SK-N-MC (cell line): ENCODE data around the gene DENND1C.
A peak's percentile ranks its signal among the peaks of the same experiment; 100 is the strongest.

ENCODE experiments used
- DNase-seq: peaks from one replicate; pipeline ENCODE4 v3.0.0-alpha.2; 2011; ENCODE audit warnings: low read depth, low spot score
- H3K27ac ChIP-seq: fragments of 200-600 bp; sonication (generic); 2 replicates; pipeline ENCODE4 v1.5.1; 2016; ENCODE audit warnings: mixed run types
- H3K36me3 ChIP-seq: fragments of 200-600 bp; sonication (generic); 2 replicates; pipeline ENCODE4 v1.6.1; 2017; ENCODE audit warnings: antibody characterized with exemption, low read length, mixed read lengths; ENCODE audit not compliant: insufficient read depth
- H3K4me3 ChIP-seq: fragments of 200-600 bp; sonication (generic); 2 replicates; pipeline ENCODE4 v1.5.1; 2016
- H3K9ac ChIP-seq: fragments of 200-600 bp; sonication (generic); 2 replicates; pipeline ENCODE4 v1.8.0; 2017; ENCODE audit warnings: mixed run types, mixed read lengths; ENCODE audit not compliant: insufficient read length
- H3K9me3 ChIP-seq: fragments of 200-600 bp; sonication (generic); 2 replicates; pipeline ENCODE4 v1.6.1; 2017; ENCODE audit warnings: low read depth, mild to moderate bottlenecking, antibody characterized with exemption, low read length, moderate library complexity, mixed read lengths
- EZH2 ChIP-seq: fragments of 200-600 bp; sonication (generic); IDR thresholded peaks from one replicate; pipeline ENCODE4 v1.6.1; 2017; ENCODE audit warnings: antibody characterized with exemption
- FOXP2 ChIP-seq: optimal IDR thresholded peaks from 2 replicates; pipeline ENCODE3; 2011; ENCODE audit warnings: mild to moderate bottlenecking, moderate library complexity; ENCODE audit not compliant: insufficient read depth; ENCODE audit errors: extremely low read length, control extremely low read depth
- POLR2AphosphoS5 ChIP-seq: IDR thresholded peaks from 2 replicates; pipeline ENCODE4 v1.6.1; 2012; ENCODE audit warnings: mild to moderate bottlenecking, low read depth, low read length, borderline replicate concordance

Gene DENND1C

GRCh38 chr19:6521718-6522646, 40.4 kb upstream of the DENND1C start:
- H3K9ac ChIP-seq, result no peak overlapping the region
- H3K4me3 ChIP-seq, result no peak overlapping the region
- no peaks in the 10 kb centered on the region for H3K9me3 ChIP-seq
- H3K27ac ChIP-seq, result no peak overlapping the region
- no peaks in the 10 kb centered on the region for H3K36me3 ChIP-seq
- no peak for TF ChIP-seq POLR2AphosphoS5
- no peak for TF ChIP-seq EZH2
- TF ChIP-seq FOXP2, result no peak
- no peak for DNase-seq

- TF ChIP-seq FOXP2, result no peak
- TF ChIP-seq POLR2AphosphoS5, result no peak
- TF ChIP-seq EZH2, result no peak
- no peak for DNase-seq
- Histone ChIP-seq H3K9ac (no peak overlapping the region), H3K36me3 (no peaks in the 10 kb centered on the region), H3K9me3 (no peaks in the 10 kb centered on the region), H3K4me3 (no peak overlapping the region), H3K27ac (no peak overlapping the region)
Observed at GRCh38 chr19:6519289-6519688, 37.7 kb upstream of the DENND1C start.

GRCh38 chr19:6518145-6518911, 36.7 kb upstream of the DENND1C start:
- no peak for TF ChIP-seq FOXP2
- no peak for TF ChIP-seq POLR2AphosphoS5
- TF ChIP-seq EZH2, result no peak
- no peaks in the 10 kb centered on the region for H3K36me3 ChIP-seq
- no peak for DNase-seq
- no peak overlapping the region for H3K27ac ChIP-seq
- no peak overlapping the region for H3K9ac ChIP-seq
- H3K9me3 ChIP-seq, result no peaks in the 10 kb centered on the region
- H3K4me3 ChIP-seq, result no peak overlapping the region

GRCh38 chr19:6516659-6517291, 35.2 kb upstream of the DENND1C start:
- TF ChIP-seq POLR2AphosphoS5 (no peak; the same call in 1 of the 2 replicates), FOXP2 (no peak), EZH2 (no peak)
- H3K9me3 ChIP-seq, result no peaks in the 10 kb centered on the region
- no peak overlapping the region; the same call in 1 of the 2 replicates for H3K27ac ChIP-seq
- peak overlapping the region; percentile 93 for H3K4me3 ChIP-seq
- peak overlapping the region; percentile 69 for H3K9ac ChIP-seq
- H3K36me3 ChIP-seq, result no peaks in the 10 kb centered on the region
- peak; percentile 37 for DNase-seq

GRCh38 chr19:6516018-6516658, 34.6 kb upstream of the DENND1C start:
- Histone ChIP-seq H3K9ac (peak overlapping the region; percentile 69), H3K36me3 (no peaks in the 10 kb centered on the region), H3K27ac (no peak overlapping the region; the same call in 1 of the 2 replicates), H3K9me3 (no peaks in the 10 kb centered on the region), H3K4me3 (peak overlapping the region; percentile 93)
- TF ChIP-seq POLR2AphosphoS5 (no peak; the same call in 1 of the 2 replicates), EZH2 (no peak), FOXP2 (no peak)
- DNase-seq, result peak; percentile 84

- TF ChIP-seq EZH2, result no peak
- no peak for TF ChIP-seq FOXP2
- TF ChIP-seq POLR2AphosphoS5, result no peak
- H3K36me3 ChIP-seq, result no peaks in the 10 kb centered on the region
- no peak overlapping the region for H3K27ac ChIP-seq
- H3K4me3 ChIP-seq, result no peak overlapping the region
- H3K9me3 ChIP-seq, result no peaks in the 10 kb centered on the region
- H3K9ac ChIP-seq, result no peak overlapping the region
- no peak for DNase-seq
Observed at GRCh38 chr19:6514926-6515544, 33.4 kb upstream of the DENND1C start.

- H3K36me3 ChIP-seq, result no peaks in the 10 kb centered on the region
- H3K27ac ChIP-seq, result no peak overlapping the region
- H3K9ac ChIP-seq, result no peak overlapping the region
- no peak overlapping the region for H3K4me3 ChIP-seq
- TF ChIP-seq EZH2, result no peak
- no peak for TF ChIP-seq POLR2AphosphoS5
- TF ChIP-seq FOXP2, result no peak
- DNase-seq, result no peak
- no peaks in the 10 kb centered on the region for H3K9me3 ChIP-seq
Observed at GRCh38 chr19:6514089-6514488, 32.5 kb upstream of the DENND1C start.
